Activated B cell treated with CpG ODN at 0.5 μM for 24 hours (primary cell): ENCODE data around the gene FIS1. TPM values are rescaled to one million over a fixed set of nuclear protein-coding genes. Genes with fewer than 3 reads are reported as not detected.
A peak's percentile ranks its signal among the peaks of the same experiment; 100 is the strongest.
"Not testable (repeated sequence)": the region's sequence is repeated elsewhere in the genome, so short reads cannot be mapped to it uniquely, and the experiment has no call there.

ENCODE experiments used
- ATAC-seq: fragments of 200-7000 bp; cut with Tn5 transposase; one replicate; pipeline ENCODE4 v1.10.0; 2021; ENCODE audit warnings: low read depth, mild to moderate bottlenecking, moderate library complexity
- CTCF ChIA-PET: fragments of 350-600 bp; sonication (Branson Sonifier 250); formaldehyde crosslinking; loops from one replicate; lab custom pipeline; 2021; ENCODE audit warnings: antibody characterized with exemption; lab: Charles Lee
- POLR2A ChIA-PET: fragments of 350-600 bp; sonication (Branson Sonifier 250); formaldehyde crosslinking; loops from one replicate; lab custom pipeline; 2021; ENCODE audit warnings: antibody characterized with exemption; lab: Charles Lee
- DNase-seq: peaks from one replicate; pipeline ENCODE4 v3.0.0; 2022
- H3K27ac Mint-ChIP-seq: one replicate; pipeline ENCODE4 v1.8.0; 2020; ENCODE audit warnings: mixed read lengths
- H3K27me3 Mint-ChIP-seq: one replicate; pipeline ENCODE4 v1.8.0; 2021; ENCODE audit warnings: mixed read lengths
- H3K36me3 Mint-ChIP-seq: one replicate; pipeline ENCODE4 v1.8.0; 2021; ENCODE audit warnings: low read depth, mixed read lengths
- H3K4me1 Mint-ChIP-seq: one replicate; pipeline ENCODE4 v1.8.0; 2021; ENCODE audit warnings: mixed read lengths
- H3K4me3 Mint-ChIP-seq: one replicate; pipeline ENCODE4 v1.8.0; 2020; ENCODE audit warnings: mild to moderate bottlenecking, mixed read lengths
- H3K9me3 Mint-ChIP-seq: one replicate; pipeline ENCODE4 v1.8.0; 2020; ENCODE audit warnings: mixed read lengths
- CTCF ChIP-seq: fragments of 200-600 bp; IDR thresholded peaks from one replicate; pipeline ENCODE4 v1.8.0; 2022; ENCODE audit warnings: antibody characterized with exemption, mild to moderate bottlenecking
- intact Hi-C: fragments of 100-400 bp; cut with micrococcal nuclease; formaldehyde crosslinking; loops from one replicate; pipeline ENCODE4 v1.15.1; 2024
- total RNA-seq: library from RNA; stranded (reverse); gene quantifications from 2 replicates; pipeline ENCODE4 v1.2.3, GENCODE V29; 2022

Gene FIS1
- total RNA-seq, 1 donor from 2014 or later, result 113 TPM

GRCh38 chr7:101202603-101202918 lies 42.3 kb downstream of the FIS1 start:
- peaks cover 6% of the 10 kb centered on the region for H3K36me3 Mint-ChIP-seq
- intact Hi-C loops, result no loop called here
- no peak overlapping the region for H3K4me3 Mint-ChIP-seq
- peaks cover 21% of the 10 kb centered on the region for H3K27me3 Mint-ChIP-seq
- POLR2A ChIA-PET, result no interaction called here
- no peak for TF ChIP-seq CTCF
- H3K27ac Mint-ChIP-seq, result no peak overlapping the region
- ATAC-seq (no peak), DNase-seq (no peak)
- peaks cover 22% of the 10 kb centered on the region for H3K4me1 Mint-ChIP-seq
- CTCF ChIA-PET, result interaction anchor here (1.0 to 2.0 kb wide), 3 partner anchors 10 to 80 kb away, joined by 3 to 5 read pairs (median 3); no protein-coding TSS in a partner anchor
- no peaks in the 10 kb centered on the region for H3K9me3 Mint-ChIP-seq

GRCh38 chr7:101201695-101202602 lies 42.9 kb downstream of the FIS1 start:
- ChIA-PET POLR2A (interaction anchor here (0.7 kb wide), 1 partner anchor 15 kb away, joined by 4 read pairs; the partner anchor contains the start of gene PLOD3), CTCF (interaction anchor here (1.2 to 2.0 kb wide), 2 partner anchors 9 to 81 kb away, joined by 3 to 5 read pairs; no protein-coding TSS in a partner anchor)
- H3K9me3 Mint-ChIP-seq, result no peaks in the 10 kb centered on the region
- H3K27me3 Mint-ChIP-seq, result peaks cover 21% of the 10 kb centered on the region
- peaks cover 6% of the 10 kb centered on the region for H3K36me3 Mint-ChIP-seq
- DNase-seq (peak; percentile 22), ATAC-seq (peak; percentile 74)
- peak overlapping the region; percentile 38 for H3K4me3 Mint-ChIP-seq
- intact Hi-C loops, result no loop called here
- no peak for TF ChIP-seq CTCF
- no peak overlapping the region for H3K27ac Mint-ChIP-seq
- H3K4me1 Mint-ChIP-seq, result peaks cover 22% of the 10 kb centered on the region

- peaks cover 22% of the 10 kb centered on the region for H3K4me1 Mint-ChIP-seq
- H3K9me3 Mint-ChIP-seq, result no peaks in the 10 kb centered on the region
- intact Hi-C loops, result no loop called here
- peaks cover 21% of the 10 kb centered on the region for H3K27me3 Mint-ChIP-seq
- no peak within 1 kb of the TSS for H3K27ac Mint-ChIP-seq
- H3K4me3 Mint-ChIP-seq, result peak within 1 kb of the TSS; percentile 38
- peaks cover 3% of the 10 kb centered on the region for H3K36me3 Mint-ChIP-seq
- ChIA-PET POLR2A (no interaction called here), CTCF (interaction anchor here (2.0 kb wide), 1 partner anchor 8 kb away, joined by 5 read pairs; no protein-coding TSS in a partner anchor)
- DNase-seq (no peak), ATAC-seq (no peak)
- TF ChIP-seq CTCF, result no peak
Measured at GRCh38 chr7:101200862-101201599, 43.9 kb downstream of the FIS1 start, which contains the start of gene MOGAT3. MOGAT3 (minus strand) TSS chr7:101201036; CDS start chr7:101200854, 182 bp downstream.

GRCh38 chr7:101200504-101200861 lies 44.4 kb downstream of the FIS1 start:
- no peak for ATAC-seq
- ChIA-PET CTCF (no interaction called here), POLR2A (interaction anchor here (0.6 kb wide), 1 partner anchor 125 kb away, joined by 8 read pairs; no protein-coding TSS in a partner anchor)
- Mint-ChIP-seq H3K4me3 (no peak overlapping the region), H3K9me3 (no peaks in the 10 kb centered on the region), H3K36me3 (no peaks in the 10 kb centered on the region), H3K4me1 (peaks cover 22% of the 10 kb centered on the region), H3K27ac (no peak overlapping the region), H3K27me3 (peaks cover 21% of the 10 kb centered on the region)
- no peak for TF ChIP-seq CTCF
- no peak for DNase-seq
- intact Hi-C loops, result no loop called here

GRCh38 chr7:101199522-101199921 lies 45.4 kb downstream of the FIS1 start:
- ATAC-seq, H3K9me3 Mint-ChIP-seq, DNase-seq, H3K4me3 Mint-ChIP-seq, intact Hi-C loops, H3K27ac Mint-ChIP-seq, CTCF ChIA-PET, H3K36me3 Mint-ChIP-seq, POLR2A ChIA-PET: not testable (repeated sequence)
- peaks cover 22% of the 10 kb centered on the region for H3K4me1 Mint-ChIP-seq
- peaks cover 21% of the 10 kb centered on the region for H3K27me3 Mint-ChIP-seq
